HG03354 (cell line): ENCODE measurements around the gene IGLL5.
"Not testable (repeated sequence)": the region's sequence is repeated elsewhere in the genome, so short reads cannot be mapped to it uniquely, and the experiment has no call there.

Experiments used
- ATAC-seq: cut with Tn5 transposase; IDR thresholded peaks from one replicate; pipeline ENCODE4 v1.9.1; 2021; ENCODE audit warnings: mild to moderate bottlenecking; ENCODE audit not compliant: unreplicated experiment, poor library complexity, severe bottlenecking

The IGLL5 gene

GRCh38 chr22:22897947-22898346 lies 10.3 kb downstream of the IGLL5 start:
- no peak for ATAC-seq

- not testable (repeated sequence) for ATAC-seq
Observed at GRCh38 chr22:22898411-22898950, 10.9 kb downstream of the IGLL5 start.

GRCh38 chr22:22899342-22900080 lies 11.9 kb downstream of the IGLL5 start:
- ATAC-seq: not testable (repeated sequence)

- ATAC-seq: not testable (repeated sequence)
Observed at GRCh38 chr22:22900527-22901205, 13.1 kb downstream of the IGLL5 start.

- no peak for ATAC-seq
Observed at GRCh38 chr22:22901578-22902218, 14.1 kb downstream of the IGLL5 start.

- no peak for ATAC-seq
Observed at GRCh38 chr22:22902247-22903001, 14.8 kb downstream of the IGLL5 start.

GRCh38 chr22:22903355-22903777 lies 15.8 kb downstream of the IGLL5 start:
- no peak for ATAC-seq

- not testable (repeated sequence) for ATAC-seq
Observed at GRCh38 chr22:22903781-22904192, 16.2 kb downstream of the IGLL5 start.

- ATAC-seq: not testable (repeated sequence)
Observed at GRCh38 chr22:22904736-22905135, 17.1 kb downstream of the IGLL5 start.

GRCh38 chr22:22906391-22906790 lies 18.8 kb downstream of the IGLL5 start:
- not testable (repeated sequence) for ATAC-seq

- no peak for ATAC-seq
Observed at GRCh38 chr22:22906907-22907550, 19.4 kb downstream of the IGLL5 start.

- no peak for ATAC-seq
Observed at GRCh38 chr22:22907551-22908494, 20.2 kb downstream of the IGLL5 start.

GRCh38 chr22:22908495-22908861 lies 20.9 kb downstream of the IGLL5 start:
- no peak for ATAC-seq

GRCh38 chr22:22908941-22909604 lies 21.5 kb downstream of the IGLL5 start:
- no peak for ATAC-seq

- no peak for ATAC-seq
Observed at GRCh38 chr22:22909605-22910271, 22.1 kb downstream of the IGLL5 start.

GRCh38 chr22:22910272-22911240 lies 22.9 kb downstream of the IGLL5 start:
- ATAC-seq: no peak
